ENCODE results near the gene ZNF608.

The ZNF608 gene

GRCh38 chr5:124719113-124719967, 27.1 kb downstream of the ZNF608 start:
- DNase-seq (ENCODE audit: low spot score), result no peak

GRCh38 chr5:124718380-124718789, 28.1 kb downstream of the ZNF608 start:
- no peak for DNase-seq (ENCODE audit: low spot score)

- no peak for DNase-seq (ENCODE audit: low spot score)
Measured at GRCh38 chr5:124716169-124716568, 30.3 kb downstream of the ZNF608 start.

- no peak for DNase-seq (ENCODE audit: low spot score)
Measured at GRCh38 chr5:124714910-124715309, 31.5 kb downstream of the ZNF608 start.

- DNase-seq (ENCODE audit: low spot score), result no peak
Measured at GRCh38 chr5:124713595-124713994, 32.8 kb downstream of the ZNF608 start.

- DNase-seq (ENCODE audit: low spot score), result no peak
Measured at GRCh38 chr5:124712731-124713305, 33.6 kb downstream of the ZNF608 start.

GRCh38 chr5:124708086-124708485, 38.4 kb downstream of the ZNF608 start:
- DNase-seq (ENCODE audit: low spot score), result no peak

GRCh38 chr5:124707520-124707919, 38.9 kb downstream of the ZNF608 start:
- peak; percentile 89 for DNase-seq (ENCODE audit: low spot score)

- peak; percentile 77 for DNase-seq (ENCODE audit: low spot score)
Measured at GRCh38 chr5:124706729-124707361, 39.6 kb downstream of the ZNF608 start.

- peak; percentile 90 for DNase-seq (ENCODE audit: low spot score)
Measured at GRCh38 chr5:124706051-124706450, 40.4 kb downstream of the ZNF608 start.

GRCh38 chr5:124705577-124705976, 40.9 kb downstream of the ZNF608 start:
- peak; percentile 60 for DNase-seq (ENCODE audit: low spot score)

GRCh38 chr5:124704594-124705284, 41.7 kb downstream of the ZNF608 start:
- peak; percentile 85 for DNase-seq (ENCODE audit: low spot score)

- no peak for DNase-seq (ENCODE audit: low spot score)
Measured at GRCh38 chr5:124703995-124704394, 42.4 kb downstream of the ZNF608 start.

GRCh38 chr5:124702525-124702924, 43.9 kb downstream of the ZNF608 start:
- peak; percentile 37 for DNase-seq (ENCODE audit: low spot score)

GRCh38 chr5:124701873-124702425, 44.5 kb downstream of the ZNF608 start:
- no peak for DNase-seq (ENCODE audit: low spot score)

GRCh38 chr5:124701016-124701415, 45.4 kb downstream of the ZNF608 start:
- no peak for DNase-seq (ENCODE audit: low spot score)

- DNase-seq (ENCODE audit: low spot score), result no peak
Measured at GRCh38 chr5:124700333-124700732, 46.1 kb downstream of the ZNF608 start.

- no peak for DNase-seq (ENCODE audit: low spot score)
Measured at GRCh38 chr5:124698770-124699169, 47.7 kb downstream of the ZNF608 start.

GRCh38 chr5:124697933-124698591, 48.4 kb downstream of the ZNF608 start:
- DNase-seq (ENCODE audit: low spot score), result no peak

GRCh38 chr5:124697501-124697900, 48.9 kb downstream of the ZNF608 start:
- no peak for DNase-seq (ENCODE audit: low spot score)

GRCh38 chr5:124696898-124697297, 49.5 kb downstream of the ZNF608 start:
- no peak for DNase-seq (ENCODE audit: low spot score)

Measured in NAMALWA (cell line).